NCI-H748 (cell line): ENCODE measurements around the gene ARID3A.

ENCODE experiments used
- DNase-seq: peaks from one replicate; lab custom pipeline; 2025; ENCODE audit not compliant: unreplicated experiment; lab: John Stamatoyannopoulos, UW

ARID3A gene

GRCh38 chr19:891421-892200, 34.2 kb upstream of the ARID3A start:
- DNase-seq, result peak; percentile 34

GRCh38 chr19:892243-892893, 33.5 kb upstream of the ARID3A start:
- DNase-seq, result no peak

GRCh38 chr19:892894-893689, 32.7 kb upstream of the ARID3A start, which contains the start of the genes MED16 and RNU6-9:
Gene MED16 (minus strand): TSS chr19:893187. CDS start chr19:891131, 2,056 bp downstream.
Gene RNU6-9 (plus strand): TSS chr19:893484.
- DNase-seq, result peak; percentile 90

GRCh38 chr19:896434-896833, 29.4 kb upstream of the ARID3A start:
- DNase-seq, result no peak

- no peak for DNase-seq
These were observed 28.8 kb upstream of the ARID3A start for GRCh38 chr19:896999-897398.

- DNase-seq, result no peak
These were observed 28.3 kb upstream of the ARID3A start for GRCh38 chr19:897442-898039.

GRCh38 chr19:898663-899062, 27.2 kb upstream of the ARID3A start:
- DNase-seq, result peak; percentile 88

- no peak for DNase-seq
These were observed 26.3 kb upstream of the ARID3A start for GRCh38 chr19:899336-900042.

GRCh38 chr19:900043-900301, 25.9 kb upstream of the ARID3A start:
- no peak for DNase-seq

- DNase-seq, result peak; percentile 39
These were observed 25.3 kb upstream of the ARID3A start for GRCh38 chr19:900302-901111.

GRCh38 chr19:901216-902092, 24.4 kb upstream of the ARID3A start:
- DNase-seq, result no peak

- no peak for DNase-seq
These were observed 23.8 kb upstream of the ARID3A start for GRCh38 chr19:902093-902370.

GRCh38 chr19:902446-903226, 23.2 kb upstream of the ARID3A start:
- no peak for DNase-seq

- DNase-seq, result peak; percentile 22
These were observed 22.5 kb upstream of the ARID3A start for GRCh38 chr19:903266-903797.

GRCh38 chr19:904545-904944, 21.3 kb upstream of the ARID3A start:
- DNase-seq, result no peak

GRCh38 chr19:906480-906879, 19.4 kb upstream of the ARID3A start:
- DNase-seq, result no peak

- no peak for DNase-seq
These were observed 18.5 kb upstream of the ARID3A start for GRCh38 chr19:907183-907853.
